ENCODE data around the gene NMBR.
"Not testable (repeated sequence)": the region's sequence is repeated elsewhere in the genome, so short reads cannot be mapped to it uniquely, and the experiment has no call there.

GRCh38 chr6:142062861-142063260, 84.1 kb downstream of the NMBR start:
- not testable (repeated sequence) for TF ChIP-seq EZH2 (optimal IDR thresholded peaks at IDR 0.05; ENCODE audit: low read depth, low read length); CTCF (IDR thresholded peaks at IDR 0.05; ENCODE audit: low read length)
